ENCODE measurements around the gene AMFR. TPM values are rescaled to one million over a fixed set of nuclear protein-coding genes. Genes with fewer than 3 reads are reported as not detected.

AMFR gene
- total and polyA plus RNA-seq, 2 of the 13 experiments (the other 11 are each of a cell fraction or from before 2014, with no cell fraction given), result 52.9 to 108 TPM

- no peak for TF ChIP-seq ZXDC (CRISPR knock-in tag; IDR thresholded peaks at IDR 0.05)
- TF ChIP-seq HOXA9 (CRISPR knock-in tag; IDR thresholded peaks at IDR 0.05; ENCODE audit: borderline replicate concordance), result no peak
- TF ChIP-seq PHB2 (IDR thresholded peaks at IDR 0.05; ENCODE audit: partially characterized antibody), result no peak
- peak; percentile 32; the same call in 1 of the 2 replicates for TF ChIP-seq THAP11 (CRISPR knock-in tag; IDR thresholded peaks at IDR 0.05)
- TF ChIP-seq IRF1 (CRISPR knock-in tag; IDR thresholded peaks at IDR 0.05; ENCODE audit: low read depth), result no peak
- TF ChIP-seq ZNF263 (CRISPR knock-in tag; IDR thresholded peaks at IDR 0.05), result peak; percentile 71
- TF ChIP-seq ZNF10 (CRISPR knock-in tag; IDR thresholded peaks at IDR 0.05; ENCODE audit: borderline replicate concordance, low read depth), result no peak
- TF ChIP-seq HMGXB4 (CRISPR knock-in tag; IDR thresholded peaks at IDR 0.05; ENCODE audit: borderline replicate concordance in 1 of 2, low read depth in 1 of 2), result peak; percentile 57 to 76; a peak in 3 of 4 replicates
- peak; percentile 72; the same call in 1 of the 2 replicates for TF ChIP-seq MTF2 (CRISPR knock-in tag; IDR thresholded peaks at IDR 0.05; ENCODE audit: borderline replicate concordance)
- TF ChIP-seq IKZF1 (IDR thresholded peaks at IDR 0.05), result no peak
- no peak for TF ChIP-seq ZNF749 (CRISPR knock-in tag; IDR thresholded peaks at IDR 0.05; ENCODE audit: borderline replicate concordance)
- TF ChIP-seq MEIS1 (CRISPR knock-in tag; IDR thresholded peaks at IDR 0.05; ENCODE audit: borderline replicate concordance), result no peak
- no peak for TF ChIP-seq TOPORS (CRISPR knock-in tag; IDR thresholded peaks at IDR 0.05)
- TF ChIP-seq NFKBIZ (CRISPR knock-in tag; IDR thresholded peaks at IDR 0.05), result no peak
- no peak for TF ChIP-seq MAFG (CRISPR knock-in tag; IDR thresholded peaks at IDR 0.05)
- no peak for TF ChIP-seq ZNF12 (CRISPR knock-in tag; IDR thresholded peaks at IDR 0.05)
- no peak for TF ChIP-seq ZNF124 (CRISPR knock-in tag; IDR thresholded peaks at IDR 0.05)
- peak; percentile 16; the same call in 1 of the 2 replicates for TF ChIP-seq TFE3 (CRISPR knock-in tag; IDR thresholded peaks at IDR 0.05)
- no peak for TF ChIP-seq AGO2 (optimal IDR thresholded peaks at IDR 0.05; ENCODE audit: low read depth, low read length)
- no peak for TF ChIP-seq HINFP (CRISPR knock-in tag; IDR thresholded peaks at IDR 0.05; ENCODE audit: low read depth)
- no peak for TF ChIP-seq ZNF234 (CRISPR knock-in tag; conservative IDR thresholded peaks at IDR 0.05)
These were observed 107.1 kb downstream of the AMFR start (continued) for GRCh38 chr16:56317998-56318826.
